Astrocyte (in vitro differentiated cells and primary cell): ENCODE data around the gene NECTIN1. TPM values are rescaled to one million over a fixed set of nuclear protein-coding genes. Genes with fewer than 3 reads are reported as not detected.

Experiments
- DNase-seq: peaks from one replicate; pipeline ENCODE4 v3.0.0-alpha.2; 2010; ENCODE audit warnings: low read depth
- FAIRE-seq: peaks from 2 replicates; lab custom pipeline; 2011; peaks lifted over from hg19 to GRCh38; lab: Jason Lieb, UNC
- H2AFZ ChIP-seq: 2 replicates; pipeline ENCODE4 v1.6.0; 2012; ENCODE audit warnings: low read depth, low read length, inconsistent platforms
- H3K27ac ChIP-seq: 2 replicates; pipeline ENCODE4 v1.5.1; 2011; ENCODE audit warnings: low read depth, low read length, inconsistent platforms
- H3K27me3 ChIP-seq: 2 replicates; pipeline ENCODE4 v1.6.0; 2011; ENCODE audit warnings: low read length, inconsistent platforms; ENCODE audit not compliant: insufficient read depth
- H3K36me3 ChIP-seq: 2 replicates; pipeline ENCODE4 v1.5.1; 2011; ENCODE audit warnings: low read length, inconsistent platforms; ENCODE audit not compliant: insufficient read depth
- H3K4me1 ChIP-seq: 2 replicates; pipeline ENCODE4 v1.5.1; 2011; ENCODE audit warnings: low read length, inconsistent platforms; ENCODE audit not compliant: insufficient read depth
- H3K4me2 ChIP-seq: 2 replicates; pipeline ENCODE4 v1.6.0; 2012; ENCODE audit warnings: low read length, inconsistent platforms
- H3K4me3 ChIP-seq: 2 replicates; pipeline ENCODE4 v1.5.1; 2011; ENCODE audit warnings: low read depth, mild to moderate bottlenecking, low read length, inconsistent platforms; ENCODE audit not compliant: insufficient read depth
- H3K79me2 ChIP-seq: 2 replicates; pipeline ENCODE4 v1.6.0; 2012; ENCODE audit warnings: mild to moderate bottlenecking, low read length, inconsistent platforms; ENCODE audit not compliant: insufficient read depth
- H3K9ac ChIP-seq: 2 replicates; pipeline ENCODE4 v1.6.0; 2012; ENCODE audit warnings: mild to moderate bottlenecking, low read length, inconsistent platforms
- H3K9me3 ChIP-seq: 2 replicates; pipeline ENCODE4 v1.5.1; 2012; ENCODE audit warnings: low read depth, mild to moderate bottlenecking, low read length, inconsistent platforms; ENCODE audit not compliant: insufficient read depth
- H4K20me1 ChIP-seq: 2 replicates; pipeline ENCODE4 v1.6.0; 2012; ENCODE audit warnings: low read length, inconsistent platforms; ENCODE audit not compliant: insufficient read depth
- H3K27ac Mint-ChIP-seq: one replicate; pipeline ENCODE4 v1.8.0; 2021; ENCODE audit warnings: mild to moderate bottlenecking, mixed read lengths; ENCODE audit not compliant: unreplicated experiment
- H3K27me3 Mint-ChIP-seq: one replicate; pipeline ENCODE4 v1.8.0; 2021; ENCODE audit warnings: low read depth, mixed read lengths; ENCODE audit not compliant: unreplicated experiment
- H3K36me3 Mint-ChIP-seq: one replicate; pipeline ENCODE4 v1.8.0; 2021; ENCODE audit warnings: low read depth, mixed read lengths; ENCODE audit not compliant: unreplicated experiment
- H3K4me1 Mint-ChIP-seq: one replicate; pipeline ENCODE4 v1.8.0; 2021; ENCODE audit warnings: low read depth, mixed read lengths; ENCODE audit not compliant: unreplicated experiment
- H3K4me3 Mint-ChIP-seq: one replicate; pipeline ENCODE4 v1.8.0; 2021; ENCODE audit warnings: mild to moderate bottlenecking, moderate library complexity, mixed read lengths; ENCODE audit not compliant: unreplicated experiment
- H3K9me3 Mint-ChIP-seq: one replicate; pipeline ENCODE4 v1.8.0; 2021; ENCODE audit warnings: mild to moderate bottlenecking, mixed read lengths; ENCODE audit not compliant: unreplicated experiment
- EZH2 ChIP-seq: IDR thresholded peaks from 2 replicates; pipeline ENCODE4 v1.6.1; 2012; ENCODE audit warnings: mild to moderate bottlenecking, low read length, inconsistent platforms; ENCODE audit not compliant: insufficient read depth
- total RNA-seq: library from RNA; stranded (reverse); gene quantifications from 2 replicates; pipeline ENCODE4 v1.2.1, GENCODE V29; 2021
- TF ChIP-seq, protein P1 (sequence below): IDR thresholded peaks from 2 replicates; pipeline ENCODE4 v1.5.1; 2011; ENCODE audit warnings: low read depth, mild to moderate bottlenecking, inconsistent platforms, low read length, moderate library complexity; ENCODE audit not compliant: insufficient read depth

Gene NECTIN1
- total RNA-seq, 1 donor from 2014 or later, result 17.7 TPM

- Histone ChIP-seq H3K4me2 (no peak overlapping the region), H3K36me3 (no peaks in the 10 kb centered on the region), H3K79me2 (peaks cover 6% of the 10 kb centered on the region), H3K27ac (no peak overlapping the region), H3K9me3 (peaks cover 8% of the 10 kb centered on the region), H4K20me1 (no peaks in the 10 kb centered on the region), H3K9ac (no peak overlapping the region), H2AFZ (no peak overlapping the region), H3K27me3 (no peaks in the 10 kb centered on the region), H3K4me1 (peaks cover 32% of the 10 kb centered on the region), H3K4me3 (no peak overlapping the region)
- FAIRE-seq (no peak), DNase-seq (no peak)
- Mint-ChIP-seq H3K27ac (no peak overlapping the region), H3K9me3 (peaks cover 12% of the 10 kb centered on the region), H3K36me3 (peaks cover 28% of the 10 kb centered on the region), H3K4me1 (peaks cover 5% of the 10 kb centered on the region), H3K27me3 (peaks cover 23% of the 10 kb centered on the region), H3K4me3 (no peak overlapping the region)
- TF ChIP-seq EZH2, result no peak
- TF ChIP-seq, protein P1, sequence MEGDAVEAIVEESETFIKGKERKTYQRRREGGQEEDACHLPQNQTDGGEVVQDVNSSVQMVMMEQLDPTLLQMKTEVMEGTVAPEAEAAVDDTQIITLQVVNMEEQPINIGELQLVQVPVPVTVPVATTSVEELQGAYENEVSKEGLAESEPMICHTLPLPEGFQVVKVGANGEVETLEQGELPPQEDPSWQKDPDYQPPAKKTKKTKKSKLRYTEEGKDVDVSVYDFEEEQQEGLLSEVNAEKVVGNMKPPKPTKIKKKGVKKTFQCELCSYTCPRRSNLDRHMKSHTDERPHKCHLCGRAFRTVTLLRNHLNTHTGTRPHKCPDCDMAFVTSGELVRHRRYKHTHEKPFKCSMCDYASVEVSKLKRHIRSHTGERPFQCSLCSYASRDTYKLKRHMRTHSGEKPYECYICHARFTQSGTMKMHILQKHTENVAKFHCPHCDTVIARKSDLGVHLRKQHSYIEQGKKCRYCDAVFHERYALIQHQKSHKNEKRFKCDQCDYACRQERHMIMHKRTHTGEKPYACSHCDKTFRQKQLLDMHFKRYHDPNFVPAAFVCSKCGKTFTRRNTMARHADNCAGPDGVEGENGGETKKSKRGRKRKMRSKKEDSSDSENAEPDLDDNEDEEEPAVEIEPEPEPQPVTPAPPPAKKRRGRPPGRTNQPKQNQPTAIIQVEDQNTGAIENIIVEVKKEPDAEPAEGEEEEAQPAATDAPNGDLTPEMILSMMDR, result no peak
Observed at GRCh38 chr11:119680541-119681360, 48.2 kb downstream of the NECTIN1 start.

DNA sequence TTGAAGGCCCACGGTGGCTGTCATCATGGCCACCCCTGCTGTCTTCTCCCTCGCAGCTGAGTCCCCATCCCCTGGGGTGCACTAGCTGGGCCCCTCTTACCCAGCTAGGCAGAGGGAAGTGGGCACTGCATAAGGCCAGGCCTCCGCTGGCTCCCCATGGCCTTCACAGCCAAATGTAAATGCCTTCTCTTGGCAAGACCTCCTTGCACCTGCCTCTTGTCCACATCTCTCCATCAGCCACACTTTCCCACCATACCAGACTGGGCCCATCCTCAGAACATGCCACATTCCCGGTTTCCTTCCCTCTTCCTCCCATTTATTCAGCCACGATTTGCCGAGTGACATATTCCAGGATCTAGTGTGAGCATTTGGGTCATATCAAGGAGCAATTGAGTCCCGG lies 49.7 kb downstream of the NECTIN1 start:
- Histone ChIP-seq H3K4me2 (no peak overlapping the region), H4K20me1 (no peaks in the 10 kb centered on the region), H3K79me2 (peaks cover 6% of the 10 kb centered on the region), H3K9me3 (peaks cover 8% of the 10 kb centered on the region), H3K4me1 (peaks cover 22% of the 10 kb centered on the region), H3K9ac (no peak overlapping the region), H3K27ac (no peak overlapping the region), H3K4me3 (no peak overlapping the region), H2AFZ (no peak overlapping the region), H3K36me3 (no peaks in the 10 kb centered on the region), H3K27me3 (no peaks in the 10 kb centered on the region)
- peaks cover 4% of the 10 kb centered on the region for H3K4me1 Mint-ChIP-seq
- H3K4me3 Mint-ChIP-seq, result no peak overlapping the region
- TF ChIP-seq, protein P1, result no peak
- no peak for TF ChIP-seq EZH2
- H3K27me3 Mint-ChIP-seq, result peaks cover 26% of the 10 kb centered on the region
- no peak for FAIRE-seq
- DNase-seq, result no peak
- H3K9me3 Mint-ChIP-seq, result peaks cover 12% of the 10 kb centered on the region
- peaks cover 33% of the 10 kb centered on the region for H3K36me3 Mint-ChIP-seq
- H3K27ac Mint-ChIP-seq, result no peak overlapping the region

- H3K4me3 ChIP-seq, result no peak overlapping the region
- no peak overlapping the region for H3K4me2 ChIP-seq
- DNase-seq (no peak), FAIRE-seq (no peak)
- peaks cover 8% of the 10 kb centered on the region for H3K9me3 ChIP-seq
- H3K79me2 ChIP-seq, result no peaks in the 10 kb centered on the region
- no peaks in the 10 kb centered on the region for H3K27me3 ChIP-seq
- H3K36me3 ChIP-seq, result no peaks in the 10 kb centered on the region
- peaks cover 1% of the 10 kb centered on the region for H3K4me1 Mint-ChIP-seq
- peaks cover 35% of the 10 kb centered on the region for H3K36me3 Mint-ChIP-seq
- no peak overlapping the region for H3K27ac ChIP-seq
- TF ChIP-seq, protein P1, result no peak
- TF ChIP-seq EZH2, result no peak
- H2AFZ ChIP-seq, result no peak overlapping the region
- no peak overlapping the region for H3K9ac ChIP-seq
- no peak overlapping the region for H3K27ac Mint-ChIP-seq
- H4K20me1 ChIP-seq, result no peaks in the 10 kb centered on the region
- peaks cover 12% of the 10 kb centered on the region for H3K9me3 Mint-ChIP-seq
- peaks cover 15% of the 10 kb centered on the region for H3K4me1 ChIP-seq
- peaks cover 33% of the 10 kb centered on the region for H3K27me3 Mint-ChIP-seq
- no peak overlapping the region for H3K4me3 Mint-ChIP-seq
Observed at GRCh38 chr11:119678351-119678750, 50.6 kb downstream of the NECTIN1 start.
